GM18870 (cell line): ENCODE data around the gene UCK2.

Experiments used
- ATAC-seq: cut with Tn5 transposase; IDR thresholded peaks from one replicate; pipeline ENCODE4 v1.9.1; 2021; ENCODE audit warnings: moderate library complexity; ENCODE audit not compliant: unreplicated experiment

Gene UCK2

GRCh38 chr1:165833358-165833757 is 5.9 kb downstream of the UCK2 start:
- no peak for ATAC-seq

GRCh38 chr1:165834229-165834628 is 6.8 kb downstream of the UCK2 start:
- no peak for ATAC-seq

- no peak for ATAC-seq
These were observed 7.5 kb downstream of the UCK2 start for GRCh38 chr1:165834881-165835280.

- no peak for ATAC-seq
These were observed 9.5 kb downstream of the UCK2 start for GRCh38 chr1:165836664-165837482.

- ATAC-seq = no peak
These were observed 10.5 kb downstream of the UCK2 start for GRCh38 chr1:165837838-165838364.

GRCh38 chr1:165840423-165840822 is 13.0 kb downstream of the UCK2 start:
- no peak for ATAC-seq

- ATAC-seq = peak; percentile 36
These were observed 14.2 kb downstream of the UCK2 start for GRCh38 chr1:165841582-165842017.

- ATAC-seq = no peak
These were observed 14.7 kb downstream of the UCK2 start for GRCh38 chr1:165842023-165842670.

- peak; percentile 70 for ATAC-seq
These were observed 15.3 kb downstream of the UCK2 start for GRCh38 chr1:165842671-165843129.

GRCh38 chr1:165843304-165843703 is 15.9 kb downstream of the UCK2 start:
- ATAC-seq = no peak

- no peak for ATAC-seq
These were observed 16.8 kb downstream of the UCK2 start for GRCh38 chr1:165844114-165844798.

- no peak for ATAC-seq
These were observed 17.5 kb downstream of the UCK2 start for GRCh38 chr1:165844933-165845332.

GRCh38 chr1:165845569-165845968 is 18.2 kb downstream of the UCK2 start:
- ATAC-seq = no peak

- peak; percentile 39 for ATAC-seq
These were observed 18.8 kb downstream of the UCK2 start for GRCh38 chr1:165845992-165846748.

- ATAC-seq = no peak
These were observed 20.1 kb downstream of the UCK2 start for GRCh38 chr1:165847486-165847885.

GRCh38 chr1:165849353-165850133 is 22.1 kb downstream of the UCK2 start:
- ATAC-seq = no peak

GRCh38 chr1:165851034-165851658 is 23.7 kb downstream of the UCK2 start:
- peak; percentile 60 for ATAC-seq

- no peak for ATAC-seq
These were observed 25.5 kb downstream of the UCK2 start for GRCh38 chr1:165852871-165853270.

- ATAC-seq = no peak
These were observed 26.2 kb downstream of the UCK2 start for GRCh38 chr1:165853528-165854075.
